Measurements from ENCODE around the gene OLFM2.

- TF ChIP-seq CTCF (IDR thresholded peaks at IDR 0.05; ENCODE audit: borderline replicate concordance, extremely low read depth, low read length, poor library complexity, severe bottlenecking) (no peak), EZH2 (IDR thresholded peaks at IDR 0.05; ENCODE audit: borderline replicate concordance, low read depth, low read length, severe bottlenecking) (no peak)
Observed at GRCh38 chr19:9970481-9970880, 34.2 kb upstream of the OLFM2 start.

Data from DND-41 (cell line).